K562 (cell line): ENCODE results near the gene PITX1. TPM values are rescaled to one million over a fixed set of nuclear protein-coding genes. Genes with fewer than 3 reads are reported as not detected.

Experiments
- ATAC-seq: fragments of 200-7000 bp; cut with Tn5 transposase; 3 replicates; pipeline ENCODE4 v1.9.1; 2020; ENCODE audit warnings: moderate library complexity
- BruUV-seq: library from RNA; stranded (reverse); fragments of 400-500 nt; replicated peaks from 2 replicates; lab custom pipeline; 2021; lab: Mats Ljungman, UMichigan
- CTCF ChIA-PET: fragments of 300-600 bp; formaldehyde crosslinking; extraction: SDS; loops from one replicate; lab custom pipeline; 2021; ENCODE audit warnings: low intra/inter-chr PET ratio; lab: Yijun Ruan, JAX
- POLR2A ChIA-PET: fragments of 300-600, 350-650 bp; sonication (Branson Sonifier 250); formaldehyde crosslinking; extraction: SDS; loops from one replicate; lab custom pipeline; 2021; ENCODE audit warnings: antibody characterized with exemption, inconsistent platforms; lab: Yijun Ruan, JAX
- DNase-seq, 4 experiments: peaks; one replicate each; pipeline versions ENCODE4 v3.0.0 to v3.0.0-alpha.2; 2011 to 2018; ENCODE audit warnings: low spot score in 3 of 4, mixed read lengths in 3 of 4; ENCODE audit errors: extremely low read depth in 1 of 4
- FAIRE-seq: peaks from 2 replicates; lab custom pipeline; 2011; peaks lifted over from hg19 to GRCh38; lab: Jason Lieb, UNC
- H2AFZ ChIP-seq: 2 replicates; pipeline ENCODE4 v1.6.0; 2011; ENCODE audit warnings: low read depth, low read length, control low read depth, inconsistent platforms
- H3K27ac ChIP-seq: fragments of 200-600 bp; 3 replicates; pipeline ENCODE4 v1.8.0; 2011; ENCODE audit warnings: low read depth, mild to moderate bottlenecking, control low read depth, inconsistent platforms, low read length, moderate library complexity, mixed read lengths; ENCODE audit errors: extremely low read depth
- H3K27me3 ChIP-seq, 2 experiments: fragments of 300-600 bp in 1 of 2; 2 replicates in 1 of 2; 3 replicates in 1 of 2; pipeline versions ENCODE4 v1.6.0 to v1.8.0; 2011; ENCODE audit warnings: inconsistent platforms in 2 of 2, low read length in 2 of 2, mild to moderate bottlenecking in 1 of 2, mixed read lengths in 1 of 2, moderate library complexity in 1 of 2; ENCODE audit not compliant: control insufficient read depth in 2 of 2, insufficient read depth in 2 of 2
- H3K36me3 ChIP-seq: fragments of 300-600 bp; 3 replicates; pipeline ENCODE4 v1.8.0; 2011; ENCODE audit warnings: mild to moderate bottlenecking, low read length, inconsistent platforms; ENCODE audit not compliant: control insufficient read depth, insufficient read depth
- H3K4me1 ChIP-seq, 2 experiments: fragments of 200-600 bp in 1 of 2; replicated peaks in 1 of 2; 2 replicates in 1 of 2; 3 replicates in 1 of 2; pipeline versions ENCODE4 v1.5.1 to v1.8.0; 2011; ENCODE audit warnings: inconsistent platforms in 2 of 2, low read length in 2 of 2, mild to moderate bottlenecking in 1 of 2, mixed read lengths in 1 of 2, moderate library complexity in 1 of 2; ENCODE audit not compliant: control insufficient read depth in 2 of 2, insufficient read depth in 2 of 2
- H3K4me2 ChIP-seq: 2 replicates; pipeline ENCODE4 v1.6.1; 2011; ENCODE audit warnings: low read length, control low read depth, inconsistent platforms, mixed read lengths; ENCODE audit not compliant: insufficient read depth
- H3K4me3 ChIP-seq: fragments of 200-600 bp; sonication (generic), shearing (Covaris generic); 2 replicates; pipeline ENCODE4 v1.5.1; 2016; ENCODE audit warnings: control low read depth, inconsistent platforms
- H3K79me2 ChIP-seq: fragments of 200-600 bp; 3 replicates; pipeline ENCODE4 v1.8.0; 2011; ENCODE audit warnings: low read length, inconsistent platforms; ENCODE audit not compliant: control insufficient read depth, insufficient read depth
- H3K9ac ChIP-seq, 2 experiments: 2 replicates each; pipeline versions ENCODE4 v1.6.0 to v1.6.1; 2011; ENCODE audit warnings: low read depth in 2 of 2, low read length in 2 of 2, control low read depth in 1 of 2, inconsistent platforms in 1 of 2, mild to moderate bottlenecking in 1 of 2, mixed read lengths in 1 of 2; ENCODE audit not compliant: insufficient read depth in 1 of 2
- H3K9me1 ChIP-seq: one replicate; pipeline ENCODE4 v1.6.0; 2011; ENCODE audit warnings: inconsistent platforms, mild to moderate bottlenecking, low read length, moderate library complexity; ENCODE audit not compliant: control insufficient read depth, insufficient read depth
- H3K9me3 ChIP-seq: replicated peaks from 2 replicates; pipeline ENCODE4 v1.5.1; 2011; ENCODE audit warnings: low read depth, low read length, inconsistent platforms; ENCODE audit not compliant: control insufficient read depth, insufficient read depth
- H4K20me1 ChIP-seq: replicated peaks from 2 replicates; pipeline ENCODE4 v1.6.1; 2011; ENCODE audit warnings: low read length, inconsistent platforms, mixed read lengths; ENCODE audit not compliant: control insufficient read depth, insufficient read depth
- GATAD2B ChIP-seq: fragments of 450-650 bp; IDR thresholded peaks from 2 replicates; pipeline ENCODE4 v1.6.1; 2017; ENCODE audit warnings: mild to moderate bottlenecking, borderline replicate concordance
- NR2C2 ChIP-seq, 2 experiments: fragments of 200-800 bp in 1 of 2; sonication (Bioruptor generic) in 1 of 2; sonication (generic) in 1 of 2; formaldehyde crosslinking in 1 of 2; IDR thresholded peaks; 2 replicates each; pipeline versions ENCODE4 v1.6.1 to v1.8.0; 2016 to 2022; ENCODE audit warnings: mild to moderate bottlenecking in 1 of 2, missing compliant biosample characterization in 1 of 2, missing genetic modification characterization in 1 of 2, missing genetic modification reagents in 1 of 2
- PML ChIP-seq: IDR thresholded peaks from 2 replicates; pipeline ENCODE4 v1.6.1; 2012; ENCODE audit warnings: low read length, inconsistent platforms
- SMC3 ChIP-seq: conservative IDR thresholded peaks from 2 replicates; pipeline ENCODE4 v1.6.1; 2011; ENCODE audit warnings: low read depth, low read length, improper control_type of control experiment; ENCODE audit not compliant: insufficient read depth
- YBX1 ChIP-seq: fragments of 450-650 bp; IDR thresholded peaks from 2 replicates; pipeline ENCODE4 v1.7.1; 2016; ENCODE audit warnings: mild to moderate bottlenecking
- WGBS: fragments of 100-300 bp; shearing (Covaris generic); methylation state at CpG from one replicate; pipeline ENCODE4 v1.1.6; 2016; ENCODE audit warnings: low coverage, mixed read lengths; ENCODE audit not compliant: insufficient coverage; ENCODE audit errors: missing lambda C conversion rate; 5-methylcytosine and 5-hydroxymethylcytosine counted together
- in situ Hi-C: fragments of 300-500 bp; cut with MboI; formaldehyde crosslinking; loops from 4 replicates; pipeline ENCODE4 v1.15.0; 2018; ENCODE audit warnings: inconsistent platforms, mixed read lengths
- intact Hi-C: fragments of 100-400 bp; cut with micrococcal nuclease; formaldehyde crosslinking; loops from 2 replicates; pipeline ENCODE4 v1.14.2; 2022
- polyA plus RNA-seq, 8 experiments: library from polyadenylated mRNA; depleted of rRNA in 4 of 8; stranded (reverse) in 5 of 8; unstranded in 3 of 8; fragments of >200 nt; fragmentation: Nextera tagmentation in 2 of 8; fragmentation: Illumina TruSeq in 1 of 8; extraction: Ambion mirVana in 2 of 8; extraction: Trizol in 1 of 8; gene quantifications; 2 replicates each; pipeline versions ENCODE4 v1.2.1 to v1.2.3, GENCODE V29; 2011 to 2014; ENCODE audit warnings: inconsistent platforms in 1 of 8, missing spikeins in 1 of 8
- total RNA-seq, 7 experiments: library from RNA; depleted of rRNA in 6 of 7; stranded (reverse); fragments of >200 nt in 6 of 7; fragmentation: Illumina TruSeq in 2 of 7; extraction: Trizol in 2 of 7; gene quantifications; 2 replicates each; pipeline versions ENCODE4 v1.2.1 to v1.2.3, GENCODE V29; 2011 to 2021; ENCODE audit warnings: low replicate concordance in 1 of 7
- TF ChIP-seq, protein P1 (sequence below), 3 experiments: IDR thresholded peaks in 2 of 3; conservative IDR thresholded peaks in 1 of 3; 2 replicates each; pipeline ENCODE4 v1.5.1; 2011 to 2012; ENCODE audit warnings: low read length in 3 of 3, mild to moderate bottlenecking in 3 of 3, control low read depth in 2 of 3, improper control_type of control experiment in 1 of 3, inconsistent platforms in 1 of 3, low read depth in 1 of 3, mixed read lengths in 1 of 3, moderate library complexity in 1 of 3; ENCODE audit not compliant: insufficient read depth in 2 of 3
- TF ChIP-seq, protein P2 (sequence below), 2 experiments: fragments of 450-650 bp; formaldehyde crosslinking in 1 of 2; IDR thresholded peaks; 2 replicates each; pipeline versions ENCODE4 v1.4.0 to v1.6.1; 2014 to 2020; ENCODE audit warnings: mild to moderate bottlenecking in 2 of 2, borderline replicate concordance in 1 of 2, low read depth in 1 of 2
- TF ChIP-seq, protein P3 (sequence below): fragments of 450-650 bp; formaldehyde crosslinking; IDR thresholded peaks from 2 replicates; pipeline ENCODE4 v1.4.0; 2020; ENCODE audit warnings: mild to moderate bottlenecking, moderate library complexity

PITX1 gene
- total and polyA plus RNA-seq, 9 of the 15 experiments (the other 6 are each of a cell fraction or from before 2014, with no cell fraction given) = 0.13 to 88.2 (median 24.9) TPM

DNA sequence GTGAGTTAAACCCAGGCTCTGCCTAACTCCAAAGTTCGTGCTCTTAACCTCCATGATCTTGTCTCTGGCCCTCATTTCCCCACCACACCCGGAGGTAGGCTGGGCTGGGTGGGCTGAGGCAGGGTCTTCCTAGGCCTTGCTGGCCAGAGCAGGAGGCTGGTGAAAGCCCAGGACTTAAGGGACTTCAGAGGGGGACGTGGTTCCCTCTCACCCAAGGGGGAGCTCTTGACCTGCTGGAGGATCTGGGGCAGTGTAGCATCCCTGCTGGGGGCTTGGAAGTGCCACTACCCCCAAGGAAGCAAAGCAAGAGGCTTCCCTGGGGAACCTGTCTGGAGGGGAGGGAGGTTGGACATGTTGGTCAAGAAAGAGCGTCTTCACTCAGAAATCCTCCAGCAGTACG, 14.7 kb downstream of the PITX1 start:
- POLR2A ChIA-PET = interaction anchor here (1.2 kb wide), 1 partner anchor 13 kb away, joined by 4 read pairs; no protein-coding TSS in a partner anchor
- BruUV-seq = no TSS peak
- H3K27ac ChIP-seq = no peak overlapping the region
- WGBS = 51% methylated on average over 5 of the region's 5 CpGs
- no peaks in the 10 kb centered on the region for H3K9me1 ChIP-seq
- intact Hi-C loops (loop anchor here (10.0 kb wide), 2 partner anchors 165 to 315 kb away; no protein-coding TSS in a partner anchor), in situ Hi-C loops (loop anchor here (10.0 kb wide), 1 partner anchor 315 kb away; no protein-coding TSS in a partner anchor)
- peak overlapping the region in 1 of 2 experiments; percentile 58; a peak in 1 of 4 replicates for H3K9ac ChIP-seq
- no peaks in the 10 kb centered on the region for H3K9me3 ChIP-seq
- DNase-seq (peak in 1 of 4 experiments; percentile 39), ATAC-seq (peak; percentile 81), FAIRE-seq (peak; percentile 64)
- H3K27me3 ChIP-seq = no peaks in the 10 kb centered on the region
- no peak overlapping the region for H3K4me2 ChIP-seq
- no peak overlapping the region for H3K4me3 ChIP-seq
- CTCF ChIA-PET = interaction anchor here (0.8 to 0.9 kb wide), 2 partner anchors 167 to 184 kb away, joined by 3 read pairs; no protein-coding TSS in a partner anchor
- H3K4me1 ChIP-seq = peaks cover 3 to 8% of the 10 kb centered on the region in 2 experiments; a peak in 3 of 5 replicates
- no peaks in the 10 kb centered on the region for H3K79me2 ChIP-seq
- H2AFZ ChIP-seq = no peak overlapping the region
- H4K20me1 ChIP-seq = no peaks in the 10 kb centered on the region
- H3K36me3 ChIP-seq = no peaks in the 10 kb centered on the region
- TF ChIP-seq, protein P1, sequence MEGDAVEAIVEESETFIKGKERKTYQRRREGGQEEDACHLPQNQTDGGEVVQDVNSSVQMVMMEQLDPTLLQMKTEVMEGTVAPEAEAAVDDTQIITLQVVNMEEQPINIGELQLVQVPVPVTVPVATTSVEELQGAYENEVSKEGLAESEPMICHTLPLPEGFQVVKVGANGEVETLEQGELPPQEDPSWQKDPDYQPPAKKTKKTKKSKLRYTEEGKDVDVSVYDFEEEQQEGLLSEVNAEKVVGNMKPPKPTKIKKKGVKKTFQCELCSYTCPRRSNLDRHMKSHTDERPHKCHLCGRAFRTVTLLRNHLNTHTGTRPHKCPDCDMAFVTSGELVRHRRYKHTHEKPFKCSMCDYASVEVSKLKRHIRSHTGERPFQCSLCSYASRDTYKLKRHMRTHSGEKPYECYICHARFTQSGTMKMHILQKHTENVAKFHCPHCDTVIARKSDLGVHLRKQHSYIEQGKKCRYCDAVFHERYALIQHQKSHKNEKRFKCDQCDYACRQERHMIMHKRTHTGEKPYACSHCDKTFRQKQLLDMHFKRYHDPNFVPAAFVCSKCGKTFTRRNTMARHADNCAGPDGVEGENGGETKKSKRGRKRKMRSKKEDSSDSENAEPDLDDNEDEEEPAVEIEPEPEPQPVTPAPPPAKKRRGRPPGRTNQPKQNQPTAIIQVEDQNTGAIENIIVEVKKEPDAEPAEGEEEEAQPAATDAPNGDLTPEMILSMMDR (IDR thresholded peaks at IDR 0.05 in 2 of 3, conservative IDR thresholded peaks at IDR 0.05 in 1 of 3; ENCODE audit: insufficient read depth in 2 of 3, low read depth in 1 of 3, low read length in 3 of 3) = peak; percentile 45 to 61 (median 55)
- TF ChIP-seq GATAD2B (no peak), YBX1 (no peak), PML (no peak), SMC3 (0 out of 2 replicates have a peak, but pooled peaks have one; percentile 23), NR2C2 (CRISPR knock-in tag; IDR thresholded peaks at IDR 0.05) (no peak), NR2C2 (tag; IDR thresholded peaks at IDR 0.05) (no peak)
- TF ChIP-seq, protein P2, sequence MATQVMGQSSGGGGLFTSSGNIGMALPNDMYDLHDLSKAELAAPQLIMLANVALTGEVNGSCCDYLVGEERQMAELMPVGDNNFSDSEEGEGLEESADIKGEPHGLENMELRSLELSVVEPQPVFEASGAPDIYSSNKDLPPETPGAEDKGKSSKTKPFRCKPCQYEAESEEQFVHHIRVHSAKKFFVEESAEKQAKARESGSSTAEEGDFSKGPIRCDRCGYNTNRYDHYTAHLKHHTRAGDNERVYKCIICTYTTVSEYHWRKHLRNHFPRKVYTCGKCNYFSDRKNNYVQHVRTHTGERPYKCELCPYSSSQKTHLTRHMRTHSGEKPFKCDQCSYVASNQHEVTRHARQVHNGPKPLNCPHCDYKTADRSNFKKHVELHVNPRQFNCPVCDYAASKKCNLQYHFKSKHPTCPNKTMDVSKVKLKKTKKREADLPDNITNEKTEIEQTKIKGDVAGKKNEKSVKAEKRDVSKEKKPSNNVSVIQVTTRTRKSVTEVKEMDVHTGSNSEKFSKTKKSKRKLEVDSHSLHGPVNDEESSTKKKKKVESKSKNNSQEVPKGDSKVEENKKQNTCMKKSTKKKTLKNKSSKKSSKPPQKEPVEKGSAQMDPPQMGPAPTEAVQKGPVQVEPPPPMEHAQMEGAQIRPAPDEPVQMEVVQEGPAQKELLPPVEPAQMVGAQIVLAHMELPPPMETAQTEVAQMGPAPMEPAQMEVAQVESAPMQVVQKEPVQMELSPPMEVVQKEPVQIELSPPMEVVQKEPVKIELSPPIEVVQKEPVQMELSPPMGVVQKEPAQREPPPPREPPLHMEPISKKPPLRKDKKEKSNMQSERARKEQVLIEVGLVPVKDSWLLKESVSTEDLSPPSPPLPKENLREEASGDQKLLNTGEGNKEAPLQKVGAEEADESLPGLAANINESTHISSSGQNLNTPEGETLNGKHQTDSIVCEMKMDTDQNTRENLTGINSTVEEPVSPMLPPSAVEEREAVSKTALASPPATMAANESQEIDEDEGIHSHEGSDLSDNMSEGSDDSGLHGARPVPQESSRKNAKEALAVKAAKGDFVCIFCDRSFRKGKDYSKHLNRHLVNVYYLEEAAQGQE (IDR thresholded peaks at IDR 0.05; ENCODE audit: borderline replicate concordance) = peak; percentile 68; the same call in 1 of the 2 replicates
- TF ChIP-seq, protein P2 (CRISPR knock-in tag; IDR thresholded peaks at IDR 0.05; ENCODE audit: low read depth) = no peak
- TF ChIP-seq, protein P3, sequence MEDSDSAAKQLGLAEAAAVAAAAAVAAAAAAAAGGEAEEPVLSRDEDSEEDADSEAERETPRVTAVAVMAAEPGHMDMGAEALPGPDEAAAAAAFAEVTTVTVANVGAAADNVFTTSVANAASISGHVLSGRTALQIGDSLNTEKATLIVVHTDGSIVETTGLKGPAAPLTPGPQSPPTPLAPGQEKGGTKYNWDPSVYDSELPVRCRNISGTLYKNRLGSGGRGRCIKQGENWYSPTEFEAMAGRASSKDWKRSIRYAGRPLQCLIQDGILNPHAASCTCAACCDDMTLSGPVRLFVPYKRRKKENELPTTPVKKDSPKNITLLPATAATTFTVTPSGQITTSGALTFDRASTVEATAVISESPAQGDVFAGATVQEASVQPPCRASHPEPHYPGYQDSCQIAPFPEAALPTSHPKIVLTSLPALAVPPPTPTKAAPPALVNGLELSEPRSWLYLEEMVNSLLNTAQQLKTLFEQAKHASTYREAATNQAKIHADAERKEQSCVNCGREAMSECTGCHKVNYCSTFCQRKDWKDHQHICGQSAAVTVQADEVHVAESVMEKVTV (CRISPR knock-in tag) = peak; percentile 23; the same call in 1 of the 2 replicates
